OCI-LY1 (cell line): ENCODE measurements around the gene C9orf40.

ENCODE experiments used
- CTCF ChIP-seq: fragments of 200-600 bp; sonication (generic), shearing (Covaris generic); IDR thresholded peaks from 2 replicates; pipeline ENCODE4 v1.5.1; 2017; ENCODE audit warnings: mild to moderate bottlenecking, antibody characterized with exemption, low read length, moderate library complexity, mixed read lengths
- EZH2 ChIP-seq: fragments of 200-600 bp; sonication (generic), shearing (Covaris generic); IDR thresholded peaks from 2 replicates; pipeline ENCODE4 v1.8.0; 2017; ENCODE audit warnings: borderline replicate concordance, mixed run types, mild to moderate bottlenecking, antibody characterized with exemption, low read length, moderate library complexity, mixed read lengths

GRCh38 chr9:74901001-74901400 lies 51.7 kb downstream of the C9orf40 start:
- TF ChIP-seq CTCF (no peak), EZH2 (no peak)
